HepG2 (cell line): Measurements from ENCODE around the gene SYTL1. TPM values are rescaled to one million over a fixed set of nuclear protein-coding genes. Genes with fewer than 3 reads are reported as not detected.

Experiments
- ATAC-seq: fragments of 200-7000 bp; cut with Tn5 transposase; 3 replicates; pipeline ENCODE4 v1.9.1; 2020; ENCODE audit warnings: mild to moderate bottlenecking, moderate library complexity
- BruUV-seq: library from RNA; stranded (reverse); fragments of 400-500 nt; replicated peaks from 2 replicates; lab custom pipeline; 2021; lab: Mats Ljungman, UMichigan
- CTCF ChIA-PET: fragments of 300-600 bp; formaldehyde crosslinking; extraction: SDS; loops from one replicate; lab custom pipeline; 2021; ENCODE audit warnings: low total read pairs, inconsistent platforms, low intra/inter-chr PET ratio; lab: Yijun Ruan, JAX
- POLR2A ChIA-PET: fragments of 350-600 bp; sonication (Branson Sonifier 250); formaldehyde crosslinking; loops from one replicate; lab custom pipeline; 2020; ENCODE audit warnings: antibody characterized with exemption, inconsistent platforms; lab: Yijun Ruan, JAX
- DNase-seq: peaks from one replicate; pipeline ENCODE4 v3.0.0-alpha.2; 2015; ENCODE audit warnings: low spot score
- FAIRE-seq: peaks from 3 replicates; lab custom pipeline; 2011; peaks lifted over from hg19 to GRCh38; lab: Jason Lieb, UNC
- H2AFZ ChIP-seq: one replicate; pipeline ENCODE4 v1.6.1; 2011; ENCODE audit warnings: low read length, inconsistent platforms
- H3K27ac ChIP-seq: fragments of 300-600 bp; 3 replicates; pipeline ENCODE4 v1.8.0; 2011; ENCODE audit warnings: mixed run types, mild to moderate bottlenecking, mixed read lengths, low read length, inconsistent platforms; ENCODE audit not compliant: insufficient read depth; ENCODE audit errors: extremely low read length
- H3K27me3 ChIP-seq, 2 experiments: fragments of 200-600 bp in 1 of 2; 2 replicates in 1 of 2; 3 replicates in 1 of 2; pipeline versions ENCODE4 v1.6.0 to v1.8.0; 2011; ENCODE audit warnings: low read length in 2 of 2, mild to moderate bottlenecking in 2 of 2, moderate library complexity in 2 of 2, inconsistent platforms in 1 of 2; ENCODE audit not compliant: insufficient read depth in 2 of 2, control insufficient read depth in 1 of 2
- H3K36me3 ChIP-seq, 2 experiments: fragments of 200-600 bp in 1 of 2; replicated peaks in 1 of 2; 2 replicates in 1 of 2; 3 replicates in 1 of 2; pipeline versions ENCODE4 v1.5.1 to v1.8.0; 2011; ENCODE audit warnings: low read length in 2 of 2, inconsistent platforms in 1 of 2; ENCODE audit not compliant: insufficient read depth in 2 of 2, control insufficient read depth in 1 of 2
- H3K4me1 ChIP-seq: 2 replicates; pipeline ENCODE4 v1.5.1; 2012; ENCODE audit warnings: low read length, inconsistent platforms; ENCODE audit not compliant: insufficient read depth
- H3K4me2 ChIP-seq: 2 replicates; pipeline ENCODE4 v1.6.0; 2011; ENCODE audit warnings: low read depth, low read length, inconsistent platforms
- H3K4me3 ChIP-seq, 3 experiments: fragments of 200-600 bp in 1 of 3; sonication (generic), shearing (Covaris generic) in 1 of 3; replicated peaks in 1 of 3; 2 replicates each; pipeline ENCODE4 v1.5.1; 2011 to 2016; ENCODE audit warnings: low read length in 3 of 3, inconsistent platforms in 2 of 3, low read depth in 2 of 3, mild to moderate bottlenecking in 2 of 3, control low read depth in 1 of 3, mixed read lengths in 1 of 3; ENCODE audit not compliant: insufficient read depth in 1 of 3
- H3K79me2 ChIP-seq: one replicate; pipeline ENCODE4 v1.6.1; 2011; ENCODE audit warnings: low read length, inconsistent platforms; ENCODE audit not compliant: insufficient read depth
- H3K9ac ChIP-seq: 2 replicates; pipeline ENCODE4 v1.6.0; 2011; ENCODE audit warnings: mild to moderate bottlenecking, low read depth, low read length, inconsistent platforms; ENCODE audit not compliant: insufficient read depth
- H3K9me3 ChIP-seq: 2 replicates; pipeline ENCODE4 v1.5.1; 2012; ENCODE audit warnings: mild to moderate bottlenecking, low read length
- H4K20me1 ChIP-seq: 2 replicates; pipeline ENCODE4 v1.6.0; 2011; ENCODE audit warnings: inconsistent platforms, mild to moderate bottlenecking, low read length, moderate library complexity; ENCODE audit not compliant: insufficient read depth
- HCFC1 ChIP-seq: fragments of 150-350 bp; IDR thresholded peaks from 2 replicates; pipeline ENCODE4 v1.6.1; 2014; ENCODE audit warnings: low read depth, low read length
- HNF4G ChIP-seq, 2 experiments: sonication (generic) in 1 of 2; formaldehyde crosslinking in 1 of 2; IDR thresholded peaks; 2 replicates each; pipeline versions ENCODE4 v1.4.0 to v1.6.1; 2011 to 2020; ENCODE audit warnings: borderline replicate concordance in 2 of 2, low read depth in 2 of 2, mild to moderate bottlenecking in 2 of 2, low read length in 1 of 2, missing genetic modification reagents in 1 of 2, moderate library complexity in 1 of 2
- ISX ChIP-seq: sonication (generic); formaldehyde crosslinking; conservative IDR thresholded peaks from 2 replicates; pipeline ENCODE4 v1.5.0; 2020; ENCODE audit warnings: missing genetic modification reagents
- NAIF1 ChIP-seq: sonication (generic); formaldehyde crosslinking; IDR thresholded peaks from 2 replicates; pipeline ENCODE4 v1.5.0; 2020; ENCODE audit warnings: mild to moderate bottlenecking, missing genetic modification reagents, borderline replicate concordance
- PHF5A ChIP-seq: IDR thresholded peaks from one replicate; pipeline ENCODE4 v1.6.1; 2018; ENCODE audit warnings: low read depth, missing genetic modification reagents; ENCODE audit not compliant: unreplicated experiment
- POLR2AphosphoS5 ChIP-seq: IDR thresholded peaks from 2 replicates; pipeline ENCODE4 v1.6.1; 2012; ENCODE audit warnings: low read depth, low read length
- RELA ChIP-seq: sonication (generic); formaldehyde crosslinking; IDR thresholded peaks from 2 replicates; pipeline ENCODE4 v1.4.0; 2020; ENCODE audit warnings: missing genetic modification reagents
- RFX1 ChIP-seq: fragments of 450-650 bp; IDR thresholded peaks from 2 replicates; pipeline ENCODE4 v1.6.1; 2017
- RFXAP ChIP-seq: sonication (generic); formaldehyde crosslinking; IDR thresholded peaks from 2 replicates; pipeline ENCODE4 v1.4.0; 2020; ENCODE audit warnings: missing genetic modification reagents, borderline replicate concordance
- SRSF1 ChIP-seq: fragments of 200-400 bp; formaldehyde crosslinking; optimal IDR thresholded peaks from 2 replicates; pipeline ENCODE3; 2017; ENCODE audit warnings: mild to moderate bottlenecking, low read depth, low read length, moderate library complexity
- U2AF1 ChIP-seq: fragments of 200-400 bp; formaldehyde crosslinking; optimal IDR thresholded peaks from 2 replicates; pipeline ENCODE3; 2017; ENCODE audit warnings: mild to moderate bottlenecking, low read depth, low read length
- ZNF326 ChIP-seq: sonication (generic); formaldehyde crosslinking; IDR thresholded peaks from 2 replicates; pipeline ENCODE4 v1.4.0; 2020; ENCODE audit warnings: missing genetic modification reagents, borderline replicate concordance
- ZNF343 ChIP-seq: sonication (generic); formaldehyde crosslinking; IDR thresholded peaks from 2 replicates; pipeline ENCODE4 v1.4.0; 2020; ENCODE audit warnings: mild to moderate bottlenecking, missing genetic modification reagents
- ZNF44 ChIP-seq: sonication (generic); formaldehyde crosslinking; IDR thresholded peaks from 2 replicates; pipeline ENCODE4 v1.5.1; 2020; ENCODE audit warnings: mild to moderate bottlenecking, missing genetic modification reagents
- ZNF547 ChIP-seq: sonication (generic); formaldehyde crosslinking; IDR thresholded peaks from 2 replicates; pipeline ENCODE4 v1.5.1; 2020; ENCODE audit warnings: mild to moderate bottlenecking, missing genetic modification reagents
- ZNF674 ChIP-seq: sonication (generic); formaldehyde crosslinking; IDR thresholded peaks from 2 replicates; pipeline ENCODE4 v1.5.0; 2020; ENCODE audit warnings: low read depth, mild to moderate bottlenecking, missing genetic modification reagents
- ZNF891 ChIP-seq: sonication (generic); formaldehyde crosslinking; IDR thresholded peaks from 2 replicates; pipeline ENCODE4 v1.5.0; 2020; ENCODE audit warnings: mild to moderate bottlenecking, missing genetic modification reagents
- ZSCAN22 ChIP-seq: sonication (generic); formaldehyde crosslinking; IDR thresholded peaks from 2 replicates; pipeline ENCODE4 v1.4.0; 2020; ENCODE audit warnings: mild to moderate bottlenecking, missing genetic modification reagents
- WGBS: methylation state at CpG from one replicate; pipeline ENCODE4 v1.1.6; 2017; ENCODE audit warnings: low lambda C conversion rate; 5-methylcytosine and 5-hydroxymethylcytosine counted together
- in situ Hi-C: cut with HindIII; loops from 2 replicates; pipeline ENCODE4 v1.10.0; 2017; ENCODE audit warnings: low pct_unique_long_range_greater_than_20kb; ENCODE audit not compliant: extremely low pct_ligation_motif_present
- intact Hi-C: fragments of 100-400 bp; cut with micrococcal nuclease; formaldehyde crosslinking; loops from one replicate; pipeline ENCODE4 v1.10.0; 2022; ENCODE audit not compliant: unreplicated experiment
- polyA plus RNA-seq, 8 experiments: library from polyadenylated mRNA; depleted of rRNA in 3 of 8; stranded (reverse) in 7 of 8; unstranded in 1 of 8; fragments of >200 nt; fragmentation: Illumina TruSeq in 4 of 8; extraction: Trizol in 4 of 8; gene quantifications; 2 replicates each; pipeline versions ENCODE4 v1.2.1 to v1.2.3, GENCODE V29; 2011 to 2016; ENCODE audit warnings: low read depth in 4 of 8, missing spikeins in 1 of 8, mixed read lengths in 1 of 8; ENCODE audit not compliant: insufficient read depth in 1 of 8
- total RNA-seq, 5 experiments: library from RNA; depleted of rRNA; stranded (reverse); fragments of >200 nt; fragmentation: Illumina TruSeq; extraction: Trizol; gene quantifications; 2 replicates each; pipeline ENCODE4 v1.2.3, GENCODE V29; 2016; ENCODE audit warnings: low read depth in 1 of 5
- TF ChIP-seq, protein P1 (sequence below): sonication (generic); formaldehyde crosslinking; IDR thresholded peaks from 2 replicates; pipeline ENCODE4 v1.4.0; 2020; ENCODE audit warnings: missing genetic modification reagents, mild to moderate bottlenecking, borderline replicate concordance
- TF ChIP-seq, protein P2 (sequence below): sonication (generic); formaldehyde crosslinking; IDR thresholded peaks from 2 replicates; pipeline ENCODE4 v1.8.0; 2022; ENCODE audit warnings: missing genetic modification reagents, mild to moderate bottlenecking, moderate library complexity, borderline replicate concordance

The SYTL1 gene
- total and polyA plus RNA-seq, 2 of the 13 experiments (the other 11 are each of a cell fraction or from before 2014, with no cell fraction given): 11.1 to 17.8 TPM

DNA sequence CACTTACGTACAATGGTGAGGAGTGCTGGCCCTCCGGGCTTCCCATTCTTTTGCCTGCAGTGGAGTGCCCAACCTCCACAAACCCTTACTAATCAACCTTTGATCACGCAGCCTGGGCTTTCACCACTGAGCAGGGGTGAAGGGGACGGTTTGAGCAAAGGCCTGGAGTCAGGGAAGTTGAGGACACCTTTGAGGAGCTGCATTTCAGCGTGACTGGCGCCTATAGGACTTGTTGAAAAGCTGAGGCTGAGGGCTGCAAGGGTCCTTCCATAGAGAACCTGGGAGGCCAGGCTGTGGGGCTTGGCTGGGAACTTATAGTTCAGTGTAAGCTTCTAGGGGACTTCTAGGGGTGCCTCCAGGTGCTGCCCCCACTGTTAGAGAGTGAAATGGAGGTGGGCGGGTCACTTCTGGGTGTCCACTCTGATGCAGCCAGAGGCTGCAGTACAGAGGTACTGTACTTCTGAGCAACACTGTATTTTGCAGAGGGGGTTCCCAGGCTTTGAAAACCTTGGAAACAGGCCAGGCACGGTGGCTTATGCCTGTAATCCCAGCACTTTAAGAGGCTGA is 9.8 kb downstream of the SYTL1 start:
- no TSS peak for BruUV-seq
- FAIRE-seq (peak; percentile 40), ATAC-seq (peak; percentile 28), DNase-seq (no peak)
- in situ Hi-C loops: no loop called here
- Histone ChIP-seq H3K4me3 (peak overlapping the region; percentile 32 to 69 (median 47)), H3K9me3 (no peaks in the 10 kb centered on the region), H3K27me3 (no peaks in the 10 kb centered on the region), H3K27ac (peak overlapping the region; percentile 30), H3K79me2 (no peaks in the 10 kb centered on the region), H3K36me3 (no peaks in the 10 kb centered on the region), H3K4me1 (peaks cover 28% of the 10 kb centered on the region), H3K4me2 (peak overlapping the region; percentile 78), H2AFZ (no peak overlapping the region), H3K9ac (peak overlapping the region; percentile 35; the same call in 1 of the 2 replicates), H4K20me1 (no peaks in the 10 kb centered on the region)
- 28% methylated on average over 5 of the region's 8 CpGs for WGBS
- ChIA-PET POLR2A (interaction anchor here (1.0 to 4.8 kb wide), 4 partner anchors 9 to 14 kb away, joined by 4 to 36 read pairs (median 6); partner anchors contain the start of gene SYTL1), CTCF (no interaction called here)
- intact Hi-C loops: no loop called here
- TF ChIP-seq RFXAP (0 out of 2 replicates have a peak, but pooled peaks have one; percentile 20), POLR2AphosphoS5 (0 out of 2 replicates have a peak, but pooled peaks have one; percentile 1), RFX1 (no peak), HNF4G (IDR thresholded peaks at IDR 0.05; ENCODE audit: borderline replicate concordance, low read depth, low read length) (peak; percentile 37), HNF4G (CRISPR knock-in tag; IDR thresholded peaks at IDR 0.05; ENCODE audit: borderline replicate concordance, low read depth) (no peak), U2AF1 (no peak), ZSCAN22 (no peak), ZNF343 (no peak), ZNF44 (CRISPR knock-in tag) (peak; percentile 42; the same call in 1 of the 2 replicates), ISX (CRISPR knock-in tag) (no peak), ZNF326 (CRISPR knock-in tag) (no peak), RELA (CRISPR knock-in tag) (no peak), NAIF1 (CRISPR knock-in tag) (no peak), SRSF1 (no peak), PHF5A (CRISPR knock-in tag) (no peak), HCFC1 (no peak), ZNF547 (CRISPR knock-in tag) (no peak), ZNF891 (CRISPR knock-in tag) (no peak), ZNF674 (CRISPR knock-in tag) (no peak)
- TF ChIP-seq, protein P1, sequence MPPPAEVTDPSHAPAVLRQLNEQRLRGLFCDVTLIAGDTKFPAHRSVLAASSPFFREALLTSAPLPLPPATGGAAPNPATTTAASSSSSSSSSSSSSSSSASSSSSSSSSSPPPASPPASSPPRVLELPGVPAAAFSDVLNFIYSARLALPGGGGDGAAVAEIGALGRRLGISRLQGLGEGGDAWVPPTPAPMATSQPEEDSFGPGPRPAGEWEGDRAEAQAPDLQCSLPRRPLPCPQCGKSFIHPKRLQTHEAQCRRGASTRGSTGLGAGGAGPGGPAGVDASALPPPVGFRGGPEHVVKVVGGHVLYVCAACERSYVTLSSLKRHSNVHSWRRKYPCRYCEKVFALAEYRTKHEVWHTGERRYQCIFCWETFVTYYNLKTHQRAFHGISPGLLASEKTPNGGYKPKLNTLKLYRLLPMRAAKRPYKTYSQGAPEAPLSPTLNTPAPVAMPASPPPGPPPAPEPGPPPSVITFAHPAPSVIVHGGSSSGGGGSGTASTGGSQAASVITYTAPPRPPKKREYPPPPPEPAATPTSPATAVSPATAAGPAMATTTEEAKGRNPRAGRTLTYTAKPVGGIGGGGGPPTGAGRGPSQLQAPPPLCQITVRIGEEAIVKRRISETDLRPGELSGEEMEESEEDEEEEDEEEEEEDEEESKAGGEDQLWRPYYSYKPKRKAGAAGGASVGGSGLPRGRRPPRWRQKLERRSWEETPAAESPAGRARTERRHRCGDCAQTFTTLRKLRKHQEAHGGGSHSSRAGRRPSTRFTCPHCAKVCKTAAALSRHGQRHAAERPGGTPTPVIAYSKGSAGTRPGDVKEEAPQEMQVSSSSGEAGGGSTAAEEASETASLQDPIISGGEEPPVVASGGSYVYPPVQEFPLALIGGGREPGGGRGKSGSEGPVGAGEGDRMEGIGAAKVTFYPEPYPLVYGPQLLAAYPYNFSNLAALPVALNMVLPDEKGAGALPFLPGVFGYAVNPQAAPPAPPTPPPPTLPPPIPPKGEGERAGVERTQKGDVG: no peak
- TF ChIP-seq, protein P2, sequence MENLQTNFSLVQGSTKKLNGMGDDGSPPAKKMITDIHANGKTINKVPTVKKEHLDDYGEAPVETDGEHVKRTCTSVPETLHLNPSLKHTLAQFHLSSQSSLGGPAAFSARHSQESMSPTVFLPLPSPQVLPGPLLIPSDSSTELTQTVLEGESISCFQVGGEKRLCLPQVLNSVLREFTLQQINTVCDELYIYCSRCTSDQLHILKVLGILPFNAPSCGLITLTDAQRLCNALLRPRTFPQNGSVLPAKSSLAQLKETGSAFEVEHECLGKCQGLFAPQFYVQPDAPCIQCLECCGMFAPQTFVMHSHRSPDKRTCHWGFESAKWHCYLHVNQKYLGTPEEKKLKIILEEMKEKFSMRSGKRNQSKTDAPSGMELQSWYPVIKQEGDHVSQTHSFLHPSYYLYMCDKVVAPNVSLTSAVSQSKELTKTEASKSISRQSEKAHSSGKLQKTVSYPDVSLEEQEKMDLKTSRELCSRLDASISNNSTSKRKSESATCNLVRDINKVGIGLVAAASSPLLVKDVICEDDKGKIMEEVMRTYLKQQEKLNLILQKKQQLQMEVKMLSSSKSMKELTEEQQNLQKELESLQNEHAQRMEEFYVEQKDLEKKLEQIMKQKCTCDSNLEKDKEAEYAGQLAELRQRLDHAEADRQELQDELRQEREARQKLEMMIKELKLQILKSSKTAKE (CRISPR knock-in tag): no peak
